Measurements from ENCODE around the gene SPTAN1.
"Not testable (repeated sequence)": the region's sequence is repeated elsewhere in the genome, so short reads cannot be mapped to it uniquely, and the experiment has no call there.

SPTAN1 gene

DNA sequence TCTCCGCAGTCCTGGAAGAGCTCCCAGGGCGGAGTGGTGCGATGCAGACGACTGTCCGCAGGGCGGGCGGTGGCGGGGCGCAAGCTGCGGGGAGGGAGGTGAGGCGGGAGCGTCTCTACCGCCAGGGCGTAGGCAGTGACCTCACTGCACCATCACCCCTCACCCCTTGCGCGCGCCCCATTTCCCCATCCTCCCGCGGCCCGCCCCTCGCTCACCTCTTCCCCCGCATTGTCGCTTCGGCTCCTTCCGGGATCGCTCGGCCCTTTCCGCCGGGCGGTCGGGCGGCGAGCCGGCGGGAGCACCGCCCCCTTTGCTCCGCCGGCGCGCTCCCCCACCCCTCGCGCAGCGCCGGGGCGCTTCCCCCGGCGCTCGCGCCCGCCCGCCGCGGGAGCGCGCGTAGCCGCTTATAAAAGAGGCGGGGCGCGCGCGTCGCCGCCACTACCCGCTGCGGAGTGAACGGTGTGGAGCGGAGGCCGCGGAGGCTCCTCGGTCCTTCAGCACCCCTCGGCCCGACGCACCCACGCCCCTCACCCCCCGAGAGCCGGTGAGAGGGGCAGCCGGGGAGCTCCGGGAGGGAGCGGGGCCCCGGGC lies at the start of gene SPTAN1:
Gene SPTAN1, plus strand, starts transcription at position 435 of the 591 bp plus-strand sequence. CDS start 14,154 bp downstream, outside the sequence.
- DNase-seq: peak; percentile 80 to 84

GRCh38 chr9:128503415-128503825 lies 49.0 kb upstream of the SPTAN1 start:
- DNase-seq: not testable (repeated sequence)

- DNase-seq: no peak
Observed at GRCh38 chr9:128503870-128504269, 48.5 kb upstream of the SPTAN1 start.

GRCh38 chr9:128504485-128505413 lies 47.6 kb upstream of the SPTAN1 start, which contains the start of gene GLE1:
GLE1 (plus strand) TSS chr9:128504719; CDS start chr9:128504806, 87 bp downstream.
- peak; percentile 81 to 86 for DNase-seq

DNA sequence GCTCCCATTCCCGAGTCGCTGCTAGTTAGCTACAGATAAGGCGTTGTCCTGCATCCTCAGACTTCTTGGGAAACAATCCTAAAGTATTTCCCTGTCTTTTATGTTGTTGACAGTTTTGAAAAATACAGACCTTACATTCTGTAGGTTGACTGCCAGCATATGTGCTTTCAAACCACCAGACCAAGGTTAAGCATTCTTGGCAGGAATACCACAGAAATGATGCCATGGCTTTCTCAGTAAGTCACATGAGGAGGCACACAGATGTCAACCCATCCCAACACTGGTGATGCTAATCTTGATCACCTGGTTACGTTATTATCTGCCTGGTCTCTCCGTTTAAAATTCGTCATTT lies 47.0 kb upstream of the SPTAN1 start:
- DNase-seq: no peak

GRCh38 chr9:128505906-128506305 lies 46.5 kb upstream of the SPTAN1 start:
- not testable (repeated sequence) for DNase-seq

DNA sequence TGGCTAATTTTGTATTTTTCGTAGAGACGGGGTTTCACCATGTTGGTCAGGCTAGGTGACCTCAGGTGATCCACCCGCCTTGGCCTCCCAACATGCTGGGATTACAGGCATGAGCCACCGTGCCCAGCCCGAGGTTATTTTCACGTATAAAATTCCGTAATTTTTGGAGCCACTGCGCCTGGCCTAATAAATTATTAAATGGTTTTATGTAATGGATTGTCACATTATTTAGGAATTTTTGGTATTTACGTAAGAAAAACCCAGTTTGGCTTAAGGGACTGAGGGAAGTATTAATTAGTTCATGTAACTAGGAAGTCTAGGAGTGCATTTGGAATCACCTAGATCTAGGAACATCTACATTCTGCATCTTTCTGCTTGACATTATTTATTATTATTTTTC lies 39.6 kb upstream of the SPTAN1 start:
- DNase-seq: no peak

GRCh38 chr9:128521956-128522355 lies 30.4 kb upstream of the SPTAN1 start:
- DNase-seq: no peak

DNA sequence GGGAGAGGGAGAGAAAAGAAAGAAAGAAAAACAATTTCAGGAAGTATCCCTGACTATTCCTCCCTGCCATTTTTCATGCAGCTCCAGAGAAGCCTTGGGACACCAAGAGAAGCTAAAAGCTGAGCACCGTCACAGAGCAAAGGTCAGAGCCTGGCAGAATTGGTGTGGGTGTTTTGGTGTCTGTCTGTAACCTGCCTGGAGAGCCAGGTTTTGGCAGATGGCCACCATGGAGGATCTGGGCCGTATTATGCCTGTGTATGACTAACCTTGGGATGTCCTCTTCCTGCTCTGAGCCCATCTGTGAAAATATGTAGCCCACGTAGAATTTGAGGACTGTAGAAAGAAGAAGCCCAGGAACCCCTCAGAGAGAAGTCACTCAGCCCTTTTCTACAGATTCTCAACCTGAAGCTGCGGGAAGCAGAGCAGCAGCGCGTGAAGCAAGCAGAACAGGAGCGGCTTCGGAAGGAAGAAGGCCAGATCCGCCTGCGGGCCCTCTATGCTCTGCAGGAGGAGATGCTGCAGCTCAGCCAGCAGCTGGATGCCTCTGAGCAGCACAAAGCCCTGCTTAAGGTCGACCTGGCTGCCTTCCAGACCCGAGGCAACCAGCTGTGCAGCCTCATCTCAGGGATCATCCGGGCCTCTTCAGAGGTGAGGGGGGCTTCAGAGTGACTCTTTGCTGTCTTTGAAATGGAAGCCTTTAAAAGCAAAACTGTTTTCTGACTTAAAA lies 29.0 kb upstream of the SPTAN1 start:
- DNase-seq: no peak

- DNase-seq: no peak
Observed at GRCh38 chr9:128526720-128527119, 25.7 kb upstream of the SPTAN1 start.

DNA sequence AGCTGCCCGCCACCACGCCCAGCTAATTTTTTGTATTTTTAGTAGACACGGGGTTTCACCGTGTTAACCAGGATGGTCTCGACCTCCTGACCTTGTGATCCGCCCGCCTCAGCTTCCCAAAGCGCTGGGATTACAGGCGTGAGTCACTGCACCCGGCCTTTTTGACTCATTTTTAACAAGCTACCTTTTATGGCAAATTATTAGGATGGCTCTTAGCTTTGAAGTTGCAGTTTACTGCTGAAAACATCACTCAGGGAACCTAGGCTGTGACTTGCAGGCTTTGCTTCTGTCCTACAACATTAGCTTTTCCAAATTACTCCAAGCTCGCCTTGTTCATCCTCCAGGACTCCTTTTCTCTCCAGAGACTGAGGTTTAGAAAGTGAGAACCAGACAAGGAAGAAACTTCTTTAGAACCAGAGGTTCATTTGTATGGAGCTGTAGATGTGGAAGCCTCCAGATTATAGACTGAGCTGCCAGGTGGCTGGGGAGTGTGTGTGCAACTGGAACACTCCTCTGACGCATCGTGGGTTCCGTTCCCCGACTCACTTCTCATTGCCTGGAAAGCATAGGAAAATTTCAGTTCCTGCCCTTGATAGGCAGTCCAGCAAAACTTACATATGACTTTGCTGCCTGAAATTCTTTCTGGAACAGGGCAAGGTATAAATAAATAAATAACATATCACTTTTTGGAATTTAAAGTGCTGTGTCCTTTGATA lies 23.8 kb upstream of the SPTAN1 start:
- no peak for DNase-seq

DNA sequence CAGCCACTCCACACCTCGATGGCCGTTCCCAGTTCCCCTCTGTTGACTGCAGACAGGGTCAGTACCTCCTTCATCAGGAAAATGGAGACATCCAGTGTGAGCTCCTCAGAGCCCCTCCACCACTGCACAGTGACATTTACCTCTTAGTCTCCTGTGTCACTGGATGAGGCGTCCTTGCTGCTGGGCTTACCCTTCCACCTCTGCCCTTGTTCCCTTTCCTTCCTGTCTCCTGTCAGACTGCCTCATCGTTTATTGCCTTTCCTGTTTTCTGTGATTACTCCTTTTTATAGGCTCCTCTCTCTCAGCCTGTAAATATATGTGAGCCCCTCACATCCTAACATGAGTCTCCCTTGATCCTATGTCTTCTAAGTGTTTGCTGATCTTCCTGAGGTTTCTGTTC lies 23.2 kb upstream of the SPTAN1 start:
- no peak for DNase-seq

- DNase-seq: no peak
Observed at GRCh38 chr9:128532581-128532980, 19.8 kb upstream of the SPTAN1 start.

GRCh38 chr9:128540634-128541360 lies 11.6 kb upstream of the SPTAN1 start:
- peak; percentile 53 to 55 for DNase-seq

- DNase-seq: no peak
Observed at GRCh38 chr9:128546504-128546903, 5.9 kb upstream of the SPTAN1 start.

DNA sequence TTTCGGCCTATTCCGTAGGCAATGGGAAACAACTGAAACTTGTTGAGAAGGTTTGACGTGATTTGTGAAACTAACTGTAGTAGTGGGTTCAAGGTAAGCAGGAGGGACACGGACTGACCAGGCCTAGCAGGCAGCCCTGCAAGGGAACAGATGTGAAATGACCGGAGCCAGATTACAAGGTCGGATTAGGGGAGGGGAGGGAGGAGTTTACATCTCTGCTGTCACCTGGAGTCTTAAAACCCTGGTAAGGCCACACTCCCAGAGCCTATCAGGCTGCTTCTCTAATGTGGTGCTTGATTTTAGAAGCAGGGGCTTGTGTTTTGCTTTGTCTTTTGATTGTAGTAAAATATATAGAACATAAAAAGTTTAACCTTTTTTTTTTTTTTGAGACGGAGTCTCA lies 3.5 kb upstream of the SPTAN1 start:
- no peak for DNase-seq

DNA sequence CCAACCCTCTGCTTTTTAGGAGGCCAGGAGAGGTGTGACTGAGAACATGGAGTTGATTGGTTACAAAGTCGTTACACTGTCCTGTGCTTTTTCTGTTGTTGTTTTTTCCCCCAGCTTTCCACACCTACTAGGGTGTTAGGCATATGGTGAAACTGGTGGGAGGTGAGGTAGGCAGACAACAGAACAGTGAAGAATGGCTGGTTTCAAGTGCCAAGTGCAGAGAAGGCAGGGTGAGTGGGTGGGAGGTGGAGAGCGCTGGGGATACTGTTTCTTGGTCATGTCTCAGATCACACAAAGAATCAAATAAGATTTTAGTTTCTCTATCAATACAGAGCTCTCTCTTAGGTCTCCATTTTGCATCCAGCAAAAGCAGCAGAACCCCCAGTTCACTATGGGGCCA lies 2.2 kb upstream of the SPTAN1 start:
- no peak for DNase-seq

DNA sequence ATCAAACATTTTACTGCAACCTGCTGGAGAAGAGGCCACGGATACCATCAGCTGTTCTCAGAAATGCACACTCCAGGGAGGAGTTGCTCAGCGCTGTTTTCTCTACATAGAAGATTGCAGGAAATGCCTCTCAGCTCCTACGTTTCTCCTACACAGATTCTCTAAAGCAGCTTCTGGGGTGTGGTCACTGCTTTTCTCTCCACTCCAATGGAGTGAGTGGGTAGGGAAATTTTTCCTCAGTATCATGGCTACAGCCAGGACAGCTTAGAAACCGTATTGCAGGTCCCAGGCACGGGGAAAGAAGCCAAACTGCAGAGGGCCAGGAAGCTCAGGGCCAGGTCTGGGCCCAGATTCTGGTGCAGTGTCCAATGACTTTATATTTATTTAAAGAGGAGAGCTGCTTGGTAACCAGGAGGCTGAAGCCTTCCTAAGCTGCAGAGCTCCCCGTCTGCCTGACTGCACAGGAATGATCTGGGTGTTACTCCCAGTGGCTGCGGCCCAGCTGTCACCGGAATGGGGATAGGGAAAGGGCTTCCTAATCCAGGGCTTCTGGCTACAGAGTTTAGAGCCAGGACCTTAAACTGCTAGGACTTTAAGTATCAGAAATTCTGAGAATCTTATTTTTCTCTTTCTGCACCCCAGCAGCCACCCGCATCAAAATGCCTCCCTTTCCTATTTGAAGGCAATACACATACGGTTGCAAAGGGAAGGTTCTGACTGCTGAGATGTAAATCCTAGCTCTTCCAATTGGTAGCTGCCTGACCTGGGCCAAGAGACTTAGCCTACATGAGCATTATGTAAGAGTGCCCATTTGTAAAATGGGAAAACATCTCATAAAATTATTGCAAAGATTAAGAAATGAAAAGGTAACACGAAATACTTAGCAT lies 1.4 kb upstream of the SPTAN1 start:
- DNase-seq: no peak

- DNase-seq: no peak
Observed at GRCh38 chr9:128551657-128552152, 682 bp upstream of the SPTAN1 start.

GRCh38 chr9:128552744-128553440 lies 505 bp downstream of the SPTAN1 start:
- peak; percentile 17 for DNase-seq
